HG03135 (cell line): ENCODE data around the gene NAA35.

Experiments
- ATAC-seq: cut with Tn5 transposase; IDR thresholded peaks from one replicate; pipeline ENCODE4 v1.9.1; 2021; ENCODE audit warnings: mild to moderate bottlenecking, moderate library complexity; ENCODE audit not compliant: unreplicated experiment

The NAA35 gene

DNA sequence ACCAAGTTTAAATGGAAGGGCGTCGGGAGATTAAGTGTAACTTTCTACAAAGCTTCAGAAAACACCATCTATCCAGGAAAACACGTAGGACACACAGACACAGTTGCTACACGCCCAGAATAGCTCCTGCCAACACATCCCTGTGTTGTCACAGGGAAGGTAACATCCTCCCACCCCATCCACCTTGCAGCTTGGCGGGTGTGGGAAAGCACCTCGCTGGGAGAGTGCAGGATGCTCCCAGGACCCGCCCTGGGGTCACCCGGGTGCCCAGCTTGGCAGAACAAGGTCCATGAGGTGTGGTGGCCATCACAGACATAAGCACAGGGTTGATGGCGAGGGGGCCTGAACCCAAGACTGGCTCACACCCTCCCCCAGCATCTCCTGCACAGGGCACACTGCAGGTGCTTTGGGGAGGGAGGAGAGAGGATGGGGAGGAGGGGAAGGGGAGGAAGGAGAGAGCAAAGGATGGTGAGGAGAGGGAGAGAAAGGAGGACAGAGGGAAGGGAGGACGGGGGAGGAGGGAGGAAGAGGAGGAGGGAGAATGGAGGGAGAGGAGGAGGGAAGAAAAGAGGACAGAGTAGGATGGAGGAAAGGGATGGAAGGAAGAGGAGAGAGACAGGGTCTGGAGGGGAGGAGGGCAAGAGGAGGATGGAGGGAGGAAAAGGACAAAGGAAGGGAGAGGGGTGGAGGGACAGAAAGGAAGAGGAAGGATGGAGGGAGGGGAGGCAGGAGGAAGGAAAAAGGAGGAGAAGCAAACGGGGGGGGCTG is 121.2 kb downstream of the NAA35 start:
- no peak for ATAC-seq

DNA sequence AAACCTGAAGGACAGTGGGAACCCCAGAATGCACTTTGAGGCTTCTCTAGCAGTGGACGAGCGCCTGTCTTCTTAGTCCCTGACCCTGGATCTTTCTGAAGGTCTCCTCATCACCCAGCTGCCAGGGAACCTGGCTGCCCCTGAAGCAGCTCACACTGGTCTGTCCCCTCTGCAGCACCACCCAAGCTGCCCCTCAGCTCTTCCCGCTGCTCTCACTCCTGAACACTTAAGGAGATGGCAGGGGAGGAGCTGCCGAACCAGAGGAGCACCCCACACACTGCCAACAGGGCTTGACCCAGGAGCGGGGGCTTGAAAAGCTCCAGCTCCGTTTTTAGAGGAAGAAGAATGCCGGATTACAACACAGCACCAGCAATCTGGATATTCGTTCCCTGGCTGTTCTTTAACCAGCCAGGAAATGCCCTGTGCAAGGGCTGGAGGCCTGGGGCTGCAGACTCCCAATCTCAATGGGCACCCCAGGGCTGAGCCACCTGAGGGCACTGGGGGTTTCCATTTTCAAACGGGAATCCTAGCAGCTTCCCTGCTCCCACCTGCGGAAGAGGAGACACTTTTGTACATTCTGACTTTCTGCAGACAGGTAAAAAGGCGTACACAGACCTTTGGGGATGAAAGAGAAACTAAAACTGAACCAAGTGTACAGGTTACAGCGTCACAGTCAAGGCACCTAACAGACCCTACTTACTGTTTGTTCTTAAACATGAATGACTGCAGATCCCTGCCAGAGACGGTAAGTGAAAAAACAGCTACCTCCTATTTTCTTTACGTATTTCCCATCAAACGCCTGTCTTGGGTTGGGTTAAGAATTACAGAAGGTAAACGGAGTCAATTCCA is 122.1 kb downstream of the NAA35 start:
- ATAC-seq, result no peak

DNA sequence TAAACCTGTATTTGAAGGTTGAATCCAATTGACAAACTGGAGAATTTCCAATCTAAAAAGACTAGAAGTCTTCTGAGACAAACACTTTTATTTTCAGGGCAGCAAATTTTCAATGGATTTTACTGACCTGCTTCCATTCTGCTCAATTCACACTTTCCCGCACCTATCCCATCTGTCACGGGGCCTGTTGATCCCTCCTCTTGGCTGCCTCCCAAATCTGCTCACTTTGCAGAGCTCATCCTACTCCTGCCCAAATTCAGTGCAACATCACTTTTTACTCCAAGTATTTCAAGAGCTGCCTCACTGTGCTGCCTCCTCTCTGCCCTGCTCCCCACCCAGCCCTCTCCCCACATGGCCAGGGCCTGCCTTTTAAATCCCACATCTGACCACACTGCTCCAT is 123.3 kb downstream of the NAA35 start:
- no peak for ATAC-seq

DNA sequence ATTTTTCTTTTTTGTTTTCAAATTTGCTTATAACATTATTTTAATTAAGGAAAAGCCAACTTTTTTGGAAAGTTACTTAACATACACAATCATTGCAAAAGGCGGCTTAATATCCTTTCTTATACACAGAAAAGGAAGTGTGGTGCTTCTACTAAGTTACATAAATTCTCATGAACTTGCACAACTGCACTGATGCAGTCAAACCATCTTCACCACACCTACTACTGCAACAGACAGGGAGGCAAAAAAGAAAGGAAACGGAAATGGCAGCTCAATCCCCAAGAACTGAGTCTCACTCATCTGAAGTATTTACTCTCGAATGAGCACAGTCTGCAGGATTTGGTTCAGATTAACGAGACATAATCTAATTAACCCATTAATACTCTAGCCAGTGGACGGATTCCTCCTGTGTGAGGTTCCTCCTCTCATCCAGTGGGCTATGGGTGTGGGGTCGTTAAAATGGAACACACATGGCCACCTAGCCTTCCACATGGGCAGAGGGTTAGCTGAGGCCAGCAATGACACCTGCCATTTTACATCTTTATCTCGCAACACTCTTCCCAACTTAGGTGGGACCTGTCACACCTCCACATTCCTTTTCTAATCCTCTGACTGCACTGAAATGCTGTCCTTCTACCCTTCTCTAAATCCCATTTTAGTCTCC is 128.4 kb downstream of the NAA35 start:
- ATAC-seq, result no peak
